ENCODE measurements around the gene PLCB1. TPM values are rescaled to one million over a fixed set of nuclear protein-coding genes. Genes with fewer than 3 reads are reported as not detected.

Gene PLCB1
- total and polyA plus RNA-seq, 10 of the 15 experiments (the other 5 are each of a cell fraction or from before 2014, with no cell fraction given), result 0.05 to 5.3 (median 0.17) TPM; not detected in 1

- no peak for FAIRE-seq
- 0% methylated on average over 1 of the region's 1 CpG for WGBS (ENCODE audit: insufficient coverage, insufficient replicate concordance, low lambda C conversion rate, missing lambda C conversion rate)
Measured at GRCh38 chr20:8800089-8800488, 668.0 kb downstream of the PLCB1 start.

More at GRCh38 chr20:8800089-8800488, 668.0 kb downstream of the PLCB1 start:
- no peak for TF ChIP-seq EP300 (IDR thresholded peaks at IDR 0.05; ENCODE audit: borderline replicate concordance in 1 of 2, control insufficient read depth in 1 of 2, low read depth in 2 of 2, low read length in 2 of 2)
- no peak for TF ChIP-seq ZBTB40 (IDR thresholded peaks at IDR 0.05; ENCODE audit: borderline replicate concordance)
- TF ChIP-seq RFX5 (IDR thresholded peaks at IDR 0.05; ENCODE audit: low read depth, low read length), result no peak
- no peak for TF ChIP-seq ZBED1 (IDR thresholded peaks at IDR 0.05; ENCODE audit: borderline replicate concordance)
- no peak for TF ChIP-seq WRNIP1 (IDR thresholded peaks at IDR 0.05; ENCODE audit: borderline replicate concordance, low read depth, low read length)
- no peak for TF ChIP-seq MYB (IDR thresholded peaks at IDR 0.05; ENCODE audit: borderline replicate concordance, low read depth, low read length)
- TF ChIP-seq MYC (IDR thresholded peaks at IDR 0.05; ENCODE audit: insufficient read depth, insufficient read length, insufficient replicate concordance, low read length, severe bottlenecking), result no peak
- no peak for TF ChIP-seq CEBPB (IDR thresholded peaks at IDR 0.05; ENCODE audit: borderline replicate concordance in 1 of 2, low read depth in 2 of 2, low read length in 2 of 2)
- TF ChIP-seq DPF2 (IDR thresholded peaks at IDR 0.05), result no peak
- no peak for TF ChIP-seq E4F1 (IDR thresholded peaks at IDR 0.05; ENCODE audit: borderline replicate concordance, partially characterized antibody)
- no peak for TF ChIP-seq BHLHE40 (IDR thresholded peaks at IDR 0.05; ENCODE audit: borderline replicate concordance in 1 of 2, low read depth in 2 of 2, low read length in 1 of 2)
- TF ChIP-seq NFXL1 (IDR thresholded peaks at IDR 0.05; ENCODE audit: borderline replicate concordance), result no peak
- TF ChIP-seq KAT2A (conservative IDR thresholded peaks at IDR 0.05; ENCODE audit: control insufficient read depth, low read depth, low read length), result no peak
- no peak for TF ChIP-seq SIN3A (IDR thresholded peaks at IDR 0.05; ENCODE audit: low read depth, low read length)
- TF ChIP-seq KDM1A (IDR thresholded peaks at IDR 0.05; ENCODE audit: borderline replicate concordance), result no peak
- no peak for TF ChIP-seq CHD2 (IDR thresholded peaks at IDR 0.05; ENCODE audit: borderline replicate concordance, low read depth, low read length)
- SMC1A ChIA-PET (ENCODE audit: uncharacterized antibody, unreplicated experiment), result no interaction called here
- intact Hi-C loops (cut with micrococcal nuclease; ENCODE audit: unreplicated experiment) (no loop called here), in situ Hi-C loops (cut with MboI) (no loop called here)
- BruUV-seq (replicated peaks), result no TSS peak
- ATAC-seq, result no peak
- DNase-seq (ENCODE audit: low read depth, low spot score), result no peak
- Histone ChIP-seq H3K4me3 (no peak overlapping the region), H3K36me3 (ENCODE audit: control insufficient read depth in 2 of 2, insufficient read depth in 2 of 2, low read length in 1 of 2) (no peaks in the 10 kb centered on the region), H3K4me1 (ENCODE audit: control insufficient read depth, insufficient read depth, low read length) (no peaks in the 10 kb centered on the region), H4K20me1 (ENCODE audit: control insufficient read depth, insufficient read depth) (no peaks in the 10 kb centered on the region), H3K27ac (ENCODE audit: control insufficient read depth, insufficient read depth) (no peak overlapping the region), H2AFZ (ENCODE audit: control insufficient read depth, low read depth, low read length) (no peak overlapping the region), H3K9me3 (replicated peaks; ENCODE audit: control insufficient read depth, insufficient read depth, low read length) (no peaks in the 10 kb centered on the region), H3K9ac (ENCODE audit: control insufficient read depth, insufficient read depth, low read length) (no peak overlapping the region), H3K4me2 (ENCODE audit: control insufficient read depth, insufficient read depth) (no peak overlapping the region), H3K79me2 (ENCODE audit: control insufficient read depth, insufficient read depth, low read length) (no peaks in the 10 kb centered on the region), H3K27me3 (replicated peaks in 1 of 2; ENCODE audit: control insufficient read depth in 2 of 2, insufficient read depth in 2 of 2, low read length in 1 of 2) (no peaks in the 10 kb centered on the region)
- CTCF ChIA-PET, result no interaction called here
- POLR2A ChIA-PET, result no interaction called here
- RAD21 ChIA-PET (ENCODE audit: unreplicated experiment), result no interaction called here
